ENCODE measurements around the gene FANCI.

DNA sequence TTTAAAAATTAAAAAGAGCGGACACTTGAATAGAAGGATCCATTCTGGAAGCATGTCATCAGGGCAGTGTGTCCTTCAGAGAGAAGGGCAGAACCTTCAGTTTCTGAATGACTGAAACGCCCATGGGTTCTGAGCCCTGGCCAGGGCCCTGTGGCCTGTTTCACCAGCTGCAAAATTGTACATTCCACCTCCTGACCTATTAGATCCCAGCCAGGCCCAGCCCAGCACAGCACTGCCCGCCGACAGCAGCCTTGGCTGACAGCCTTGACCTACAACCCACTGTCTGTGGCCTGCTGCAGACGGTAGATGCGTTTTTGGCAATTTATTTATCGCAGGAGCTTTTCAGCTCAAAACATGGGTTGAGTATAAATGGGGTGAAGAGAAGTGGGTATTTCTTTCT, 96.8 kb downstream of the FANCI start:
- TF ChIP-seq TAF1 (IDR thresholded peaks at IDR 0.05; ENCODE audit: borderline replicate concordance, insufficient read depth, low read length) (no peak), SIN3A (IDR thresholded peaks at IDR 0.05; ENCODE audit: borderline replicate concordance, insufficient read depth, low read length) (no peak), POLR2AphosphoS5 (IDR thresholded peaks at IDR 0.05; ENCODE audit: low read depth, low read length) (no peak), FOXP2 (optimal IDR thresholded peaks at IDR 0.05; ENCODE audit: borderline replicate concordance, extremely low read depth, extremely low read length, insufficient read depth) (no peak)
- TF ChIP-seq, protein P1, sequence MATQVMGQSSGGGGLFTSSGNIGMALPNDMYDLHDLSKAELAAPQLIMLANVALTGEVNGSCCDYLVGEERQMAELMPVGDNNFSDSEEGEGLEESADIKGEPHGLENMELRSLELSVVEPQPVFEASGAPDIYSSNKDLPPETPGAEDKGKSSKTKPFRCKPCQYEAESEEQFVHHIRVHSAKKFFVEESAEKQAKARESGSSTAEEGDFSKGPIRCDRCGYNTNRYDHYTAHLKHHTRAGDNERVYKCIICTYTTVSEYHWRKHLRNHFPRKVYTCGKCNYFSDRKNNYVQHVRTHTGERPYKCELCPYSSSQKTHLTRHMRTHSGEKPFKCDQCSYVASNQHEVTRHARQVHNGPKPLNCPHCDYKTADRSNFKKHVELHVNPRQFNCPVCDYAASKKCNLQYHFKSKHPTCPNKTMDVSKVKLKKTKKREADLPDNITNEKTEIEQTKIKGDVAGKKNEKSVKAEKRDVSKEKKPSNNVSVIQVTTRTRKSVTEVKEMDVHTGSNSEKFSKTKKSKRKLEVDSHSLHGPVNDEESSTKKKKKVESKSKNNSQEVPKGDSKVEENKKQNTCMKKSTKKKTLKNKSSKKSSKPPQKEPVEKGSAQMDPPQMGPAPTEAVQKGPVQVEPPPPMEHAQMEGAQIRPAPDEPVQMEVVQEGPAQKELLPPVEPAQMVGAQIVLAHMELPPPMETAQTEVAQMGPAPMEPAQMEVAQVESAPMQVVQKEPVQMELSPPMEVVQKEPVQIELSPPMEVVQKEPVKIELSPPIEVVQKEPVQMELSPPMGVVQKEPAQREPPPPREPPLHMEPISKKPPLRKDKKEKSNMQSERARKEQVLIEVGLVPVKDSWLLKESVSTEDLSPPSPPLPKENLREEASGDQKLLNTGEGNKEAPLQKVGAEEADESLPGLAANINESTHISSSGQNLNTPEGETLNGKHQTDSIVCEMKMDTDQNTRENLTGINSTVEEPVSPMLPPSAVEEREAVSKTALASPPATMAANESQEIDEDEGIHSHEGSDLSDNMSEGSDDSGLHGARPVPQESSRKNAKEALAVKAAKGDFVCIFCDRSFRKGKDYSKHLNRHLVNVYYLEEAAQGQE (IDR thresholded peaks at IDR 0.05; ENCODE audit: insufficient read depth in 1 of 2, low read depth in 2 of 2, low read length in 2 of 2): no peak
